Activated B cell treated with CpG ODN at 0.5 μM for 24 hours (primary cell): ENCODE results near the gene MLLT3. TPM values are rescaled to one million over a fixed set of nuclear protein-coding genes. Genes with fewer than 3 reads are reported as not detected.

Source experiments
- ATAC-seq: fragments of 200-7000 bp; cut with Tn5 transposase; one replicate; pipeline ENCODE4 v1.10.0; 2021; ENCODE audit warnings: low read depth, mild to moderate bottlenecking, moderate library complexity
- CTCF ChIA-PET: fragments of 350-600 bp; sonication (Branson Sonifier 250); formaldehyde crosslinking; loops from one replicate; lab custom pipeline; 2021; ENCODE audit warnings: antibody characterized with exemption; lab: Charles Lee
- POLR2A ChIA-PET: fragments of 350-600 bp; sonication (Branson Sonifier 250); formaldehyde crosslinking; loops from one replicate; lab custom pipeline; 2021; ENCODE audit warnings: antibody characterized with exemption; lab: Charles Lee
- DNase-seq: peaks from one replicate; pipeline ENCODE4 v3.0.0; 2022
- H3K27ac Mint-ChIP-seq: one replicate; pipeline ENCODE4 v1.8.0; 2020; ENCODE audit warnings: mixed read lengths
- H3K27me3 Mint-ChIP-seq: one replicate; pipeline ENCODE4 v1.8.0; 2021; ENCODE audit warnings: mixed read lengths
- H3K36me3 Mint-ChIP-seq: one replicate; pipeline ENCODE4 v1.8.0; 2021; ENCODE audit warnings: low read depth, mixed read lengths
- H3K4me1 Mint-ChIP-seq: one replicate; pipeline ENCODE4 v1.8.0; 2021; ENCODE audit warnings: mixed read lengths
- H3K4me3 Mint-ChIP-seq: one replicate; pipeline ENCODE4 v1.8.0; 2020; ENCODE audit warnings: mild to moderate bottlenecking, mixed read lengths
- H3K9me3 Mint-ChIP-seq: one replicate; pipeline ENCODE4 v1.8.0; 2020; ENCODE audit warnings: mixed read lengths
- intact Hi-C: fragments of 100-400 bp; cut with micrococcal nuclease; formaldehyde crosslinking; loops from one replicate; pipeline ENCODE4 v1.15.1; 2024
- total RNA-seq: library from RNA; stranded (reverse); gene quantifications from 2 replicates; pipeline ENCODE4 v1.2.3, GENCODE V29; 2022
- TF ChIP-seq, protein P1 (sequence below): fragments of 200-600 bp; IDR thresholded peaks from one replicate; pipeline ENCODE4 v1.8.0; 2022; ENCODE audit warnings: antibody characterized with exemption, mild to moderate bottlenecking

The MLLT3 gene
- total RNA-seq, 1 donor from 2014 or later: 1.5 TPM

DNA sequence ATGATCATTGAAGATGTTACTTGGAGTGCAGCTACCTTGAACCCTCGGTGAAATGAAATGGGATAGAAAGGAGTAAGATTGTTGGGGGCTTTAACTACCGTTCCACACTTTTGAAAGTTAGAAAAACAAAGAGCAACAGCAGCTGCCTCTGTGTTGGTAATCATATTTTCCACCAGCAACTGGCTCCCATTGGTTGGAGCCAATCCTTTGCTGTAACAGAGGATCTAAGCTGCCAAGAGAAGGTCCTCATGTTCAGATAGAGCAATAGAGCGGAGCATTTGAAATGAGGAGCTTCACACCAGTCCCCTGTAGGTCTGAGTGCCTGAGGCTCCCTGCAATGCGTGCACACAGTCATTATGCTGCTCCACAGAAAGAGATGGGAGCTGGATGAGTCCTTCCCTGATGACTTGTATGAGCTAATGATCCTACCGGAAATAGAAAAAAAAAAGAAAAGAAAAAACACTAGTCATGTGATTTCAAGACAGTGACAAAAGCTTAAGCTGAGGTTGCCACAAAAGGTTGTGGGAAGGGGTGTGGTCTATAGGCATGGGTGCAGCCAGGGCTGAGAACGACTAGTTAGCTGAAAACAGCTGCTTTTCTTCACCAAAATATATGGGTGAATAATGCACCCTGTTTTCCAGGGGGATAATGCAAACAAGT lies 300.7 kb downstream of the MLLT3 start:
- intact Hi-C loops: no loop called here
- H3K27me3 Mint-ChIP-seq: no peaks in the 10 kb centered on the region
- ATAC-seq (no peak), DNase-seq (no peak)
- H3K4me1 Mint-ChIP-seq: no peaks in the 10 kb centered on the region
- ChIA-PET CTCF (no interaction called here), POLR2A (no interaction called here)
- H3K27ac Mint-ChIP-seq: no peak overlapping the region
- TF ChIP-seq, protein P1, sequence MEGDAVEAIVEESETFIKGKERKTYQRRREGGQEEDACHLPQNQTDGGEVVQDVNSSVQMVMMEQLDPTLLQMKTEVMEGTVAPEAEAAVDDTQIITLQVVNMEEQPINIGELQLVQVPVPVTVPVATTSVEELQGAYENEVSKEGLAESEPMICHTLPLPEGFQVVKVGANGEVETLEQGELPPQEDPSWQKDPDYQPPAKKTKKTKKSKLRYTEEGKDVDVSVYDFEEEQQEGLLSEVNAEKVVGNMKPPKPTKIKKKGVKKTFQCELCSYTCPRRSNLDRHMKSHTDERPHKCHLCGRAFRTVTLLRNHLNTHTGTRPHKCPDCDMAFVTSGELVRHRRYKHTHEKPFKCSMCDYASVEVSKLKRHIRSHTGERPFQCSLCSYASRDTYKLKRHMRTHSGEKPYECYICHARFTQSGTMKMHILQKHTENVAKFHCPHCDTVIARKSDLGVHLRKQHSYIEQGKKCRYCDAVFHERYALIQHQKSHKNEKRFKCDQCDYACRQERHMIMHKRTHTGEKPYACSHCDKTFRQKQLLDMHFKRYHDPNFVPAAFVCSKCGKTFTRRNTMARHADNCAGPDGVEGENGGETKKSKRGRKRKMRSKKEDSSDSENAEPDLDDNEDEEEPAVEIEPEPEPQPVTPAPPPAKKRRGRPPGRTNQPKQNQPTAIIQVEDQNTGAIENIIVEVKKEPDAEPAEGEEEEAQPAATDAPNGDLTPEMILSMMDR: no peak
- no peaks in the 10 kb centered on the region for H3K9me3 Mint-ChIP-seq
- no peak overlapping the region for H3K4me3 Mint-ChIP-seq
- H3K36me3 Mint-ChIP-seq: no peaks in the 10 kb centered on the region

GRCh38 chr9:20320921-20321320 lies 301.4 kb downstream of the MLLT3 start:
- Mint-ChIP-seq H3K36me3 (no peaks in the 10 kb centered on the region), H3K27me3 (no peaks in the 10 kb centered on the region), H3K4me3 (no peak overlapping the region), H3K4me1 (no peaks in the 10 kb centered on the region), H3K27ac (no peak overlapping the region), H3K9me3 (no peaks in the 10 kb centered on the region)
- DNase-seq: no peak
- POLR2A ChIA-PET: no interaction called here
- TF ChIP-seq, protein P1: no peak
- intact Hi-C loops: no loop called here
- CTCF ChIA-PET: no interaction called here
- ATAC-seq: no peak

- TF ChIP-seq, protein P1: no peak
- no peak for DNase-seq
- no peaks in the 10 kb centered on the region for H3K9me3 Mint-ChIP-seq
- H3K27ac Mint-ChIP-seq: no peak overlapping the region
- no peak for ATAC-seq
- no peak overlapping the region for H3K4me3 Mint-ChIP-seq
- H3K4me1 Mint-ChIP-seq: no peaks in the 10 kb centered on the region
- no peaks in the 10 kb centered on the region for H3K27me3 Mint-ChIP-seq
- CTCF ChIA-PET: no interaction called here
- intact Hi-C loops: no loop called here
- POLR2A ChIA-PET: no interaction called here
- no peaks in the 10 kb centered on the region for H3K36me3 Mint-ChIP-seq
These were observed 302.5 kb downstream of the MLLT3 start for GRCh38 chr9:20319641-20320337.

DNA sequence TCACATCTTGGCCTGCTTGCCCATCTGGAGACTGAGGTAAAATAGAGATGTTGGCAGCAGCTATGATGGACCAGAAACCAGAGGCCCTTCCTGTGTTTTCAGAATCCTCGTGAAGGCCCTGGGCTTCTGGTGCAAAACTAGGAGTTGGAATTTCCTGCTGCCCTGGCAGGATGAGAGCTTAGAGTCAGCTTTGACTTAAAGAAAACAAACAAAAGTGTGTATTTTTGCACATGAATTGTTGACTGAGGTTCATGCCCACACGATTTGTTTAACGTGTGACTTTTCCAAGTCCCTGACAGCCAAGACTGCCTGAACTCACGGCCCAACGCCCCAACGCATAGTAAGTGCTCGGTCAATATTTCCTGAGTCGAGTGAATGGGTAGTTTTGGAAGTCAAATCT lies 303.1 kb downstream of the MLLT3 start:
- Mint-ChIP-seq H3K27ac (no peak overlapping the region), H3K36me3 (no peaks in the 10 kb centered on the region), H3K27me3 (no peaks in the 10 kb centered on the region), H3K9me3 (no peaks in the 10 kb centered on the region), H3K4me3 (no peak overlapping the region), H3K4me1 (no peaks in the 10 kb centered on the region)
- intact Hi-C loops: no loop called here
- CTCF ChIA-PET: no interaction called here
- TF ChIP-seq, protein P1: no peak
- POLR2A ChIA-PET: no interaction called here
- DNase-seq (no peak), ATAC-seq (no peak)

GRCh38 chr9:20317701-20318100 lies 304.6 kb downstream of the MLLT3 start:
- ChIA-PET CTCF (no interaction called here), POLR2A (no interaction called here)
- Mint-ChIP-seq H3K4me3 (no peak overlapping the region), H3K9me3 (no peaks in the 10 kb centered on the region), H3K4me1 (no peaks in the 10 kb centered on the region), H3K27ac (no peak overlapping the region), H3K27me3 (no peaks in the 10 kb centered on the region), H3K36me3 (no peaks in the 10 kb centered on the region)
- TF ChIP-seq, protein P1: no peak
- DNase-seq (no peak), ATAC-seq (no peak)
- intact Hi-C loops: no loop called here
